ENCODE measurements around the gene SYT9. TPM values are rescaled to one million over a fixed set of nuclear protein-coding genes. Genes with fewer than 3 reads are reported as not detected.

Gene SYT9
- total RNA-seq, 2 donors from 2014 or later = 0.64 to 2.2 TPM

- TF ChIP-seq POLR2A (IDR thresholded peaks at IDR 0.05) (no peak), POLR2AphosphoS5 (IDR thresholded peaks at IDR 0.05) (no peak), CTCF (IDR thresholded peaks at IDR 0.05) (no peak)
- intact Hi-C loops (cut with DNase I) = no loop called here
- 91% methylated on average over 3 of the region's 3 CpGs for WGBS
- Histone ChIP-seq H3K27ac (no peak overlapping the region), H3K4me1 (replicated peaks) (no peaks in the 10 kb centered on the region), H3K9me3 (no peaks in the 10 kb centered on the region), H3K36me3 (no peaks in the 10 kb centered on the region), H3K4me3 (no peak overlapping the region), H3K27me3 (replicated peaks; ENCODE audit: insufficient read depth) (no peaks in the 10 kb centered on the region)
- DNase-seq (ENCODE audit: low spot score) = no peak
Observed at GRCh38 chr11:7250166-7250565, 1.5 kb upstream of the SYT9 start.

- intact Hi-C loops (cut with DNase I) = no loop called here
- peak; percentile 3 for DNase-seq (ENCODE audit: low spot score)
- WGBS = 14% methylated on average over 15 of the region's 28 CpGs
- Histone ChIP-seq H3K9me3 (no peaks in the 10 kb centered on the region), H3K27me3 (replicated peaks; ENCODE audit: insufficient read depth) (no peaks in the 10 kb centered on the region), H3K36me3 (no peaks in the 10 kb centered on the region), H3K27ac (no peak overlapping the region), H3K4me1 (replicated peaks) (no peaks in the 10 kb centered on the region), H3K4me3 (peak overlapping the region; percentile 31 to 50)
- TF ChIP-seq POLR2A (IDR thresholded peaks at IDR 0.05) = no peak
- TF ChIP-seq POLR2AphosphoS5 (IDR thresholded peaks at IDR 0.05) = no peak
- TF ChIP-seq CTCF (IDR thresholded peaks at IDR 0.05) = no peak
Observed at GRCh38 chr11:7251487-7251835, 243 bp upstream of the SYT9 start.

GRCh38 chr11:7252683-7253213 lies 1.0 kb downstream of the SYT9 start:
- Histone ChIP-seq H3K4me3 (peak overlapping the region; percentile 31 to 50), H3K36me3 (no peaks in the 10 kb centered on the region), H3K4me1 (replicated peaks) (no peaks in the 10 kb centered on the region), H3K27ac (no peak overlapping the region), H3K9me3 (no peaks in the 10 kb centered on the region), H3K27me3 (replicated peaks; ENCODE audit: insufficient read depth) (no peaks in the 10 kb centered on the region)
- 9% methylated on average over 32 of the region's 33 CpGs for WGBS
- DNase-seq (ENCODE audit: low spot score) = no peak
- intact Hi-C loops (cut with DNase I) = no loop called here
- no peak for TF ChIP-seq POLR2AphosphoS5 (IDR thresholded peaks at IDR 0.05)

GRCh38 chr11:7253800-7254199 lies 2.1 kb downstream of the SYT9 start:
- 77% methylated on average over 6 of the region's 6 CpGs for WGBS
- intact Hi-C loops (cut with DNase I) = no loop called here
- TF ChIP-seq POLR2AphosphoS5 (IDR thresholded peaks at IDR 0.05) (no peak), POLR2A (IDR thresholded peaks at IDR 0.05) (no peak), CTCF (IDR thresholded peaks at IDR 0.05) (no peak)
- no peaks in the 10 kb centered on the region for H3K9me3 ChIP-seq
- H3K27me3 ChIP-seq (replicated peaks; ENCODE audit: insufficient read depth) = no peaks in the 10 kb centered on the region
- no peaks in the 10 kb centered on the region for H3K36me3 ChIP-seq
- no peak for DNase-seq (ENCODE audit: low spot score)
- H3K4me1 ChIP-seq (replicated peaks) = no peaks in the 10 kb centered on the region
- no peak overlapping the region for H3K27ac ChIP-seq
- H3K4me3 ChIP-seq = no peak overlapping the region

GRCh38 chr11:7254731-7255291 lies 3.1 kb downstream of the SYT9 start:
- no peaks in the 10 kb centered on the region for H3K4me1 ChIP-seq (replicated peaks)
- intact Hi-C loops (cut with DNase I) = no loop called here
- no peaks in the 10 kb centered on the region for H3K9me3 ChIP-seq
- 79% methylated on average over 3 of the region's 3 CpGs for WGBS
- DNase-seq (ENCODE audit: low spot score) = no peak
- H3K4me3 ChIP-seq = no peak overlapping the region
- TF ChIP-seq CTCF (IDR thresholded peaks at IDR 0.05) (no peak), POLR2A (IDR thresholded peaks at IDR 0.05) (no peak), POLR2AphosphoS5 (IDR thresholded peaks at IDR 0.05) (no peak)
- no peaks in the 10 kb centered on the region for H3K36me3 ChIP-seq
- H3K27ac ChIP-seq = no peak overlapping the region
- no peaks in the 10 kb centered on the region for H3K27me3 ChIP-seq (replicated peaks; ENCODE audit: insufficient read depth)

All from prostate gland (tissue), 2 donors.